IMR-90 (cell line): Measurements from ENCODE around the gene AMN. TPM values are rescaled to one million over a fixed set of nuclear protein-coding genes. Genes with fewer than 3 reads are reported as not detected.

Source experiments
- ATAC-seq: fragments of 200-7000 bp; cut with Tn5 transposase; 2 replicates; pipeline ENCODE4 v1.9.1; 2020; ENCODE audit warnings: low read depth, mild to moderate bottlenecking, moderate library complexity
- BruUV-seq: library from RNA; stranded (reverse); fragments of 400-500 nt; replicated peaks from 2 replicates; lab custom pipeline; 2021; lab: Mats Ljungman, UMichigan
- CTCF ChIA-PET: fragments of 300-600 bp; formaldehyde crosslinking; extraction: SDS; loops from one replicate; lab custom pipeline; 2021; ENCODE audit warnings: antibody characterized with exemption; lab: Yijun Ruan, JAX
- POLR2A ChIA-PET: fragments of 300-600 bp; sonication (Branson Sonifier 250); formaldehyde crosslinking; loops from one replicate; lab custom pipeline; 2022; ENCODE audit warnings: antibody characterized with exemption; ENCODE audit not compliant: unreplicated experiment; lab: Charles Lee
- DNase-seq: peaks from one replicate; pipeline ENCODE4 v3.0.0; 2013
- H2AFZ ChIP-seq: replicated peaks from 2 replicates; pipeline ENCODE3; 2013; ENCODE audit warnings: low read length, mild to moderate bottlenecking; ENCODE audit not compliant: poor library complexity
- H2AK5ac ChIP-seq: 2 replicates; pipeline ENCODE4 v1.6.1; 2013; ENCODE audit warnings: low read depth, low read length, inconsistent platforms
- H2AK9ac ChIP-seq: replicated peaks from 2 replicates; pipeline ENCODE3; 2013; ENCODE audit warnings: mild to moderate bottlenecking, low read depth, low read length, moderate library complexity; ENCODE audit not compliant: poor library complexity
- H2BK120ac ChIP-seq: 2 replicates; pipeline ENCODE4 v1.6.1; 2013; ENCODE audit warnings: low read depth, low read length, inconsistent platforms
- H2BK15ac ChIP-seq: 3 replicates; pipeline ENCODE4 v1.6.1; 2013; ENCODE audit warnings: low read depth, low read length, inconsistent platforms
- H2BK20ac ChIP-seq: 2 replicates; pipeline ENCODE4 v1.6.1; 2013; ENCODE audit warnings: low read depth, mild to moderate bottlenecking, inconsistent platforms, low read length, moderate library complexity
- H2BK5ac ChIP-seq: 2 replicates; pipeline ENCODE4 v1.6.1; 2013; ENCODE audit warnings: mild to moderate bottlenecking, low read depth, low read length, inconsistent platforms; ENCODE audit not compliant: poor library complexity, severe bottlenecking
- H3K14ac ChIP-seq: replicated peaks from 2 replicates; pipeline ENCODE4 v1.6.1; 2013; ENCODE audit warnings: low read depth, low read length, inconsistent platforms
- H3K18ac ChIP-seq: 2 replicates; pipeline ENCODE4 v1.6.1; 2013; ENCODE audit warnings: low read depth, low read length, control low read depth
- H3K23ac ChIP-seq: 2 replicates; pipeline ENCODE4 v1.6.1; 2013; ENCODE audit warnings: low read depth, low read length, inconsistent platforms
- H3K27ac ChIP-seq: 2 replicates; pipeline ENCODE4 v1.5.1; 2013; ENCODE audit warnings: mild to moderate bottlenecking, control low read depth, low read length; ENCODE audit not compliant: insufficient read depth
- H3K27me3 ChIP-seq: 2 replicates; pipeline ENCODE4 v1.6.1; 2013; ENCODE audit warnings: low read length; ENCODE audit not compliant: control insufficient read depth, insufficient read depth
- H3K36me3 ChIP-seq: 2 replicates; pipeline ENCODE4 v1.6.1; 2013; ENCODE audit warnings: low read length, mixed read lengths; ENCODE audit not compliant: control insufficient read depth, insufficient read depth
- H3K4ac ChIP-seq: 2 replicates; pipeline ENCODE4 v1.6.1; 2013; ENCODE audit warnings: low read depth, low read length, inconsistent platforms
- H3K4me1 ChIP-seq: 2 replicates; pipeline ENCODE4 v1.6.1; 2013; ENCODE audit warnings: low read length, mixed read lengths; ENCODE audit not compliant: control insufficient read depth, insufficient read depth
- H3K4me2 ChIP-seq: 2 replicates; pipeline ENCODE4 v1.6.1; 2013; ENCODE audit warnings: low read depth, mild to moderate bottlenecking, control low read depth, low read length, moderate library complexity
- H3K4me3 ChIP-seq: 2 replicates; pipeline ENCODE4 v1.5.1; 2013; ENCODE audit warnings: low read depth, mild to moderate bottlenecking, control low read depth, low read length, moderate library complexity; ENCODE audit not compliant: insufficient read depth
- H3K56ac ChIP-seq: 2 replicates; pipeline ENCODE4 v1.6.1; 2013; ENCODE audit warnings: low read length, inconsistent platforms; ENCODE audit not compliant: insufficient read depth; ENCODE audit errors: extremely low read depth
- H3K79me1 ChIP-seq, 2 experiments: 2 replicates each; pipeline ENCODE4 v1.6.1; 2013; ENCODE audit warnings: low read length in 2 of 2, inconsistent platforms in 1 of 2, low read depth in 1 of 2
- H3K9ac ChIP-seq: 2 replicates; pipeline ENCODE4 v1.6.1; 2013; ENCODE audit warnings: low read depth, low read length, control low read depth
- H3K9me1 ChIP-seq: 2 replicates; pipeline ENCODE4 v1.6.1; 2013; ENCODE audit warnings: low read length, inconsistent platforms; ENCODE audit not compliant: insufficient read depth
- H3K9me3 ChIP-seq: 2 replicates; pipeline ENCODE4 v1.6.1; 2013; ENCODE audit warnings: low read length; ENCODE audit not compliant: control insufficient read depth, insufficient read depth
- H4K20me1 ChIP-seq: 2 replicates; pipeline ENCODE4 v1.6.1; 2013; ENCODE audit warnings: low read length, inconsistent platforms; ENCODE audit not compliant: insufficient read depth
- H4K5ac ChIP-seq: 2 replicates; pipeline ENCODE4 v1.6.1; 2013; ENCODE audit warnings: mild to moderate bottlenecking, low read depth, low read length, control low read depth
- H4K8ac ChIP-seq, 2 experiments: 2 replicates each; pipeline ENCODE4 v1.6.1; 2013; ENCODE audit warnings: low read depth in 2 of 2, low read length in 2 of 2, control low read depth in 1 of 2, inconsistent platforms in 1 of 2
- H4K91ac ChIP-seq: 2 replicates; pipeline ENCODE4 v1.6.1; 2013; ENCODE audit warnings: low read depth, low read length, inconsistent platforms; ENCODE audit not compliant: insufficient read depth
- BHLHE40 ChIP-seq: fragments of 150-350 bp; IDR thresholded peaks from 2 replicates; pipeline ENCODE4 v1.6.1; 2016; ENCODE audit warnings: mild to moderate bottlenecking, low read depth, low read length
- CEBPB ChIP-seq: IDR thresholded peaks from 2 replicates; pipeline ENCODE4 v1.6.1; 2012; ENCODE audit warnings: low read depth, low read length, improper control_type of control experiment
- CHD1 ChIP-seq: IDR thresholded peaks from 2 replicates; pipeline ENCODE4 v1.6.1; 2012; ENCODE audit warnings: low read depth, low read length, improper control_type of control experiment
- FOS ChIP-seq: fragments of 150-350 bp; IDR thresholded peaks from 2 replicates; pipeline ENCODE4 v1.6.1; 2016; ENCODE audit warnings: low read depth, low read length
- MAFK ChIP-seq: IDR thresholded peaks from 2 replicates; pipeline ENCODE4 v1.6.1; 2012; ENCODE audit warnings: low read depth, low read length, improper control_type of control experiment
- MAZ ChIP-seq: IDR thresholded peaks from 2 replicates; pipeline ENCODE4 v1.6.1; 2012; ENCODE audit warnings: low read depth, mild to moderate bottlenecking, low read length, improper control_type of control experiment, moderate library complexity, borderline replicate concordance
- MXI1 ChIP-seq: IDR thresholded peaks from 2 replicates; pipeline ENCODE4 v1.6.1; 2012; ENCODE audit warnings: low read depth, mild to moderate bottlenecking, low read length, moderate library complexity, borderline replicate concordance
- NFE2L2 ChIP-seq: fragments of 150-350 bp; IDR thresholded peaks from 2 replicates; pipeline ENCODE4 v1.6.1; 2016; ENCODE audit warnings: low read depth, mild to moderate bottlenecking, low read length
- POLR2A ChIP-seq: IDR thresholded peaks from 2 replicates; pipeline ENCODE4 v1.6.1; 2012; ENCODE audit warnings: mild to moderate bottlenecking, low read depth, low read length
- RAD21 ChIP-seq: IDR thresholded peaks from 2 replicates; pipeline ENCODE4 v1.6.1; 2012; ENCODE audit warnings: low read length, improper control_type of control experiment
- RCOR1 ChIP-seq: IDR thresholded peaks from 2 replicates; pipeline ENCODE4 v1.6.1; 2012; ENCODE audit warnings: mild to moderate bottlenecking, low read length, improper control_type of control experiment; ENCODE audit not compliant: insufficient replicate concordance
- RFX5 ChIP-seq: IDR thresholded peaks from 2 replicates; pipeline ENCODE4 v1.8.0; 2012; ENCODE audit warnings: low read depth, mild to moderate bottlenecking, low read length, moderate library complexity
- SMC3 ChIP-seq: fragments of 150-350 bp; IDR thresholded peaks from 2 replicates; pipeline ENCODE4 v1.6.1; 2016; ENCODE audit warnings: low read depth, mild to moderate bottlenecking, antibody characterized with exemption, low read length, moderate library complexity
- WGBS, 2 experiments: methylation state at CpG; one replicate each; pipeline versions ENCODE4 v1.1.5 to v1.1.7; 2013; ENCODE audit warnings: missing lambda C conversion rate in 2 of 2; ENCODE audit not compliant: insufficient read length in 1 of 2; ENCODE audit errors: extremely low coverage in 2 of 2; 5-methylcytosine and 5-hydroxymethylcytosine counted together
- dilution Hi-C: fragments of 300-500 bp; cut with HindIII; formaldehyde crosslinking; loops from one replicate; pipeline ENCODE4 v1.14.3; 2018; ENCODE audit warnings: low sequenced_read_pairs; ENCODE audit not compliant: unreplicated experiment
- in situ Hi-C: fragments of 300-500 bp; cut with MboI; formaldehyde crosslinking; loops from 3 replicates; pipeline ENCODE4 v1.14.3; 2019; ENCODE audit warnings: low sequenced_read_pairs, inconsistent platforms, mixed read lengths
- intact Hi-C: fragments of 100-400 bp; cut with micrococcal nuclease; formaldehyde crosslinking; loops from 2 replicates; pipeline ENCODE4 v1.10.0; 2022
- polyA plus RNA-seq, 3 experiments: library from polyadenylated mRNA; depleted of rRNA; stranded (reverse); fragments of >200 nt; gene quantifications; 2 replicates each; pipeline ENCODE4 v1.2.3, GENCODE V29; 2012; ENCODE audit warnings: low replicate concordance in 1 of 3
- total RNA-seq: library from RNA; depleted of rRNA; stranded (reverse); fragments of >200 nt; gene quantifications from 2 replicates; pipeline ENCODE4 v1.2.3, GENCODE V29; 2012
- TF ChIP-seq, protein P1 (sequence below): conservative IDR thresholded peaks from 2 replicates; pipeline ENCODE4 v1.5.1; 2012; ENCODE audit warnings: mild to moderate bottlenecking, low read depth, low read length, improper control_type of control experiment
- TF ChIP-seq, protein P2 (sequence below): fragments of 150-350 bp; IDR thresholded peaks from 2 replicates; pipeline ENCODE4 v1.6.1; 2017; ENCODE audit warnings: mild to moderate bottlenecking, antibody characterized with exemption, low read length, low read depth
- TF ChIP-seq, protein P3 (sequence below): fragments of 150-350 bp; IDR thresholded peaks from 2 replicates; pipeline ENCODE4 v1.6.1; 2016; ENCODE audit warnings: low read depth, mild to moderate bottlenecking, low read length, moderate library complexity, borderline replicate concordance

AMN gene
- total and polyA plus RNA-seq, 2 of the 4 experiments (the other 2 are of a cell fraction) = under 0.01 to 0.24 TPM

DNA sequence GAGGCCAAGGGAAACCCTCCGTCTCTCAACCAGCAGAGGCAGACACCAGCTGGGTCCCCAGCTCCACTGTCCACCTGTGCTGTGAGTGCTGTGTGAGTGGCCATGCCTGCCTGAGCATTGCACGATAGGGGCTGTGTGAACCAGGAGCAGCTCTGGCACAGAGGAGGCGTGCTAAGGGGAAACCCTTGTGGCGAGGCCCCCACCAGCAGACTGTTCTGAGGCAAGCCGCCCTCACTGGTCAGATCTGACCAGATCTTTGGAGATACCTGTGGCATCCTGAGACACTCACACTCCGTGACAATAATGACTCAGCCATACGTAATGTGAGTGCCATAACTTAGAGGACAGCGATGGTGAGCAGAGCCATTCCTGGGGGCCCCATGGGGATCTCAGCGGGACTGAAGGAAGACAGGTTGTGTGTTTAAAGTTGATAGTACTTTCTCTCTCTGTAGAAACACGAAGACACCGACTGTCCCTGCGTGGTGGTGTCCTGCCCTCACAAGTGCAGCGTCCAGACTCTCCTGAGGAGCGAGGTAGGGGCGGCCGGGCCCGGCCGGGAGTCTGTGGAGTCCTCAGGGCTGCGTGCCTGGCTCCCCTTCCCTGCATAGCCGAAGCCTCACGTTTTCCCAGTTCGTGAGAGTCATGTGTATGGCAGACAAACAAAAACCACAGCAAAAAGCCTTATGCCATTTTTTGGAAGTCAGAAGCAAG is 36.6 kb upstream of the AMN start:
- no peak overlapping the region for H4K91ac ChIP-seq
- H3K4me2 ChIP-seq = no peak overlapping the region
- in situ Hi-C loops = no loop called here
- no peak overlapping the region for H3K56ac ChIP-seq
- DNase-seq = no peak
- H3K27ac ChIP-seq = no peak overlapping the region
- no peak overlapping the region for H3K18ac ChIP-seq
- H3K4ac ChIP-seq = no peak overlapping the region
- no peak for TF ChIP-seq CEBPB
- TF ChIP-seq, protein P1, sequence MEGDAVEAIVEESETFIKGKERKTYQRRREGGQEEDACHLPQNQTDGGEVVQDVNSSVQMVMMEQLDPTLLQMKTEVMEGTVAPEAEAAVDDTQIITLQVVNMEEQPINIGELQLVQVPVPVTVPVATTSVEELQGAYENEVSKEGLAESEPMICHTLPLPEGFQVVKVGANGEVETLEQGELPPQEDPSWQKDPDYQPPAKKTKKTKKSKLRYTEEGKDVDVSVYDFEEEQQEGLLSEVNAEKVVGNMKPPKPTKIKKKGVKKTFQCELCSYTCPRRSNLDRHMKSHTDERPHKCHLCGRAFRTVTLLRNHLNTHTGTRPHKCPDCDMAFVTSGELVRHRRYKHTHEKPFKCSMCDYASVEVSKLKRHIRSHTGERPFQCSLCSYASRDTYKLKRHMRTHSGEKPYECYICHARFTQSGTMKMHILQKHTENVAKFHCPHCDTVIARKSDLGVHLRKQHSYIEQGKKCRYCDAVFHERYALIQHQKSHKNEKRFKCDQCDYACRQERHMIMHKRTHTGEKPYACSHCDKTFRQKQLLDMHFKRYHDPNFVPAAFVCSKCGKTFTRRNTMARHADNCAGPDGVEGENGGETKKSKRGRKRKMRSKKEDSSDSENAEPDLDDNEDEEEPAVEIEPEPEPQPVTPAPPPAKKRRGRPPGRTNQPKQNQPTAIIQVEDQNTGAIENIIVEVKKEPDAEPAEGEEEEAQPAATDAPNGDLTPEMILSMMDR = no peak
- TF ChIP-seq RAD21 = no peak
- no peak for TF ChIP-seq POLR2A
- TF ChIP-seq, protein P2, sequence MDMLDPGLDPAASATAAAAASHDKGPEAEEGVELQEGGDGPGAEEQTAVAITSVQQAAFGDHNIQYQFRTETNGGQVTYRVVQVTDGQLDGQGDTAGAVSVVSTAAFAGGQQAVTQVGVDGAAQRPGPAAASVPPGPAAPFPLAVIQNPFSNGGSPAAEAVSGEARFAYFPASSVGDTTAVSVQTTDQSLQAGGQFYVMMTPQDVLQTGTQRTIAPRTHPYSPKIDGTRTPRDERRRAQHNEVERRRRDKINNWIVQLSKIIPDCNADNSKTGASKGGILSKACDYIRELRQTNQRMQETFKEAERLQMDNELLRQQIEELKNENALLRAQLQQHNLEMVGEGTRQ = no peak
- TF ChIP-seq, protein P3, sequence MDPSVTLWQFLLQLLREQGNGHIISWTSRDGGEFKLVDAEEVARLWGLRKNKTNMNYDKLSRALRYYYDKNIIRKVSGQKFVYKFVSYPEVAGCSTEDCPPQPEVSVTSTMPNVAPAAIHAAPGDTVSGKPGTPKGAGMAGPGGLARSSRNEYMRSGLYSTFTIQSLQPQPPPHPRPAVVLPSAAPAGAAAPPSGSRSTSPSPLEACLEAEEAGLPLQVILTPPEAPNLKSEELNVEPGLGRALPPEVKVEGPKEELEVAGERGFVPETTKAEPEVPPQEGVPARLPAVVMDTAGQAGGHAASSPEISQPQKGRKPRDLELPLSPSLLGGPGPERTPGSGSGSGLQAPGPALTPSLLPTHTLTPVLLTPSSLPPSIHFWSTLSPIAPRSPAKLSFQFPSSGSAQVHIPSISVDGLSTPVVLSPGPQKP = no peak
- TF ChIP-seq RCOR1 = no peak
- TF ChIP-seq MXI1 = no peak
- no peak for TF ChIP-seq SMC3
- no peak for TF ChIP-seq FOS
- no peak for TF ChIP-seq BHLHE40
- TF ChIP-seq MAFK = no peak
- TF ChIP-seq CHD1 = no peak
- TF ChIP-seq NFE2L2 = no peak
- TF ChIP-seq RFX5 = no peak
- TF ChIP-seq MAZ = no peak
- BruUV-seq = no TSS peak
- no peak overlapping the region for H2BK5ac ChIP-seq
- H3K4me3 ChIP-seq = no peak overlapping the region
- dilution Hi-C loops = no loop called here
- ChIA-PET CTCF (no interaction called here), POLR2A (no interaction called here)
- 99% methylated on average over 14 of the region's 22 CpGs; no CpG with 5 or more reads in 1 of the 2 experiments for WGBS, 2 experiments
- intact Hi-C loops = no loop called here
- H3K9me1 ChIP-seq = peaks cover 6% of the 10 kb centered on the region
- peaks cover 20% of the 10 kb centered on the region for H3K36me3 ChIP-seq
- H2AK9ac ChIP-seq = no peak overlapping the region
- H4K8ac ChIP-seq = no peak overlapping the region
- no peak overlapping the region; the same call in 1 of the 2 replicates for H3K14ac ChIP-seq
- peaks cover 0 to 5% of the 10 kb centered on the region in 2 experiments; a peak in 1 of 4 replicates for H3K79me1 ChIP-seq
- no peak overlapping the region for H2BK120ac ChIP-seq
- peaks cover 10% of the 10 kb centered on the region; the same call in 1 of the 2 replicates for H4K20me1 ChIP-seq
- H2AK5ac ChIP-seq = no peak overlapping the region
- H4K5ac ChIP-seq = no peak overlapping the region
- H3K9me3 ChIP-seq = no peaks in the 10 kb centered on the region
- H3K4me1 ChIP-seq = no peaks in the 10 kb centered on the region
- no peaks in the 10 kb centered on the region for H3K27me3 ChIP-seq
- H2AFZ ChIP-seq = no peak overlapping the region
- H2BK15ac ChIP-seq = no peak overlapping the region
- no peak overlapping the region for H2BK20ac ChIP-seq
- no peak overlapping the region for H3K23ac ChIP-seq
- ATAC-seq = no peak
- no peak overlapping the region for H3K9ac ChIP-seq
